GM12892 (cell line): Measurements from ENCODE around the gene NPC1L1.

Experiments used
- POLR2A ChIP-seq: IDR thresholded peaks from 2 replicates; pipeline ENCODE4 v1.6.1; 2011; ENCODE audit warnings: low read depth, low read length, control low read depth
- TAF1 ChIP-seq: IDR thresholded peaks from 2 replicates; pipeline ENCODE4 v1.6.1; 2011; ENCODE audit warnings: low read depth, mild to moderate bottlenecking, control low read depth, low read length, borderline replicate concordance

DNA sequence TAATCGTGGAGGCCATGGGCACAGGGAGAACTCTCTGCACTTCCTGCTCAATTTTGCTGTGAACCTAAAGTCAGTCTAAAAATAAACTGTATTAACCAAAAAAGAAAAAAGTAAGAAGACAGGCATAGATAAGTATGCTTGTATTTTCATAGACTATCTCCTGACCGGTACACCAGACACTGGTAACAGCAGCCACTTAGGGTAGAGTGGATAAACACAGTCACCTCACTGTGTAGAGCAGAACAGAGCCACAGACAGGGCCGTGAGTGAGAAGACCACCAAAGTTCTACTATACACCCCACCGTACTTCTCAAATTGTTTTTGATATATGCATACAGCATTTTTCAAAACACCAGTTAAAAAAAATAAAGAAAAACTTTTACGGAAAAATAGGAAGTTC lies 75.6 kb downstream of the NPC1L1 start:
- no peak for TF ChIP-seq POLR2A
- TF ChIP-seq TAF1: no peak
